ENCODE results near the gene AHNAK.

Gene AHNAK

DNA sequence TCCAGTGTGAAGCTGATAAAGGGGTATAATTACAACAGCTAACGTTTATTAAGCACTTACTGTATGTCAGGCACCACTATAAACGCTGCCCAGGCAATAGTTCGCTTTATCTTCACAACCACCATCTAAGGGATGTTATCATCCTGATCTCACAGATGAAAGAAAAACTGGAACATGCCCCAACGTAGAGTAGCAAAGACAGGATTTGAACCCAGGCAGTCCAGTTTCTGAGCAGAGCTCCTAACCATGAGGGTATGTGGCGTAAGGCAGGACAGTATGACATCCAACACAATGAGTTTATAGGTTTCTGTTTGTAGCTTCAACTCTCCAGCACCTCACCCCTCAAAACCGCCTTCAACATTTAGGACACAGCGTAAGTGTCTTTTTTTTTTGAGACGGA lies 59.5 kb downstream of the AHNAK start:
- H3K4me3 ChIP-seq (ENCODE audit: low read length) = no peak overlapping the region
- no peak for DNase-seq (ENCODE audit: low read depth)
- TF ChIP-seq, protein P1, sequence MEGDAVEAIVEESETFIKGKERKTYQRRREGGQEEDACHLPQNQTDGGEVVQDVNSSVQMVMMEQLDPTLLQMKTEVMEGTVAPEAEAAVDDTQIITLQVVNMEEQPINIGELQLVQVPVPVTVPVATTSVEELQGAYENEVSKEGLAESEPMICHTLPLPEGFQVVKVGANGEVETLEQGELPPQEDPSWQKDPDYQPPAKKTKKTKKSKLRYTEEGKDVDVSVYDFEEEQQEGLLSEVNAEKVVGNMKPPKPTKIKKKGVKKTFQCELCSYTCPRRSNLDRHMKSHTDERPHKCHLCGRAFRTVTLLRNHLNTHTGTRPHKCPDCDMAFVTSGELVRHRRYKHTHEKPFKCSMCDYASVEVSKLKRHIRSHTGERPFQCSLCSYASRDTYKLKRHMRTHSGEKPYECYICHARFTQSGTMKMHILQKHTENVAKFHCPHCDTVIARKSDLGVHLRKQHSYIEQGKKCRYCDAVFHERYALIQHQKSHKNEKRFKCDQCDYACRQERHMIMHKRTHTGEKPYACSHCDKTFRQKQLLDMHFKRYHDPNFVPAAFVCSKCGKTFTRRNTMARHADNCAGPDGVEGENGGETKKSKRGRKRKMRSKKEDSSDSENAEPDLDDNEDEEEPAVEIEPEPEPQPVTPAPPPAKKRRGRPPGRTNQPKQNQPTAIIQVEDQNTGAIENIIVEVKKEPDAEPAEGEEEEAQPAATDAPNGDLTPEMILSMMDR (conservative IDR thresholded peaks at IDR 0.05; ENCODE audit: low read depth, low read length) = no peak

DNA sequence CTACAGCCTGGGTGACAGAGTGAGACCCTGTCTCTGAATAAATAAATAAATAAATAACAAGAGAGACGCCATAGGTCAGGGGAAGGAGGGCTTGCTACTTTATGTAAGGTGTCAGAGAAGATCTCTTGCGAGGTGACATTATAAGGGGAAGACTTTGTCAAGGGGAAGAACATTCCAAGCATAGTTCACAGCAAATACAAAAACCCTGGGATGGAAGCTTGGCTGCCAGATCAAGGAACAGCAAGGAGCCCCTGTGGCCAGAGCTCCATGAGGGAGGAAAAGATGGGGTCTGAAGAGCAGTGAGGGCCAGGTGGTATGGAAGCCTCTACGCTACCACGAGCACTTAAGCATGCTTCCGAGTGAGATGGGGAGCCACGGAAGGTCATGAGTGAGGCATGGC lies 62.3 kb downstream of the AHNAK start:
- no peak for DNase-seq (ENCODE audit: low read depth)
- H3K4me3 ChIP-seq (ENCODE audit: low read length) = no peak overlapping the region
- TF ChIP-seq, protein P1 (conservative IDR thresholded peaks at IDR 0.05; ENCODE audit: low read depth, low read length) = no peak

DNA sequence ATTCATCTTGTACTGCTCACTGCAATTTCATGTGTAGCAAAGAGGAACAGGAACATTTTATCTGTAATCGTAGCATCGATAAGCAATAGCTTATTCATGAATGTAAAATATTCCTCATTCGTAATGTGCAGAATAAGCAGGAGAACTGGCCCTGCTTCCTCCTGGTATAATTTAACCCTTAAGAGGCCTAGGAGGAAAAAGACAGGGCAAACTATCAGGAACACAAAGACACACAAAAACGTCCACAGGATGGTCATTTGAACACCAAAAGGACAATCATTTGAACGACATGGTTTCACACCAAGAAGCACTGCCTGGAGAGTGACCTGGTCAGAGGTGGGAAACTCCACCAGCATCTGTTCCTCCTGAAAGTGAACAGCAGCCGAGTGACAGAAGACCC lies 63.9 kb downstream of the AHNAK start:
- TF ChIP-seq, protein P1 (conservative IDR thresholded peaks at IDR 0.05; ENCODE audit: low read depth, low read length) = no peak
- H3K4me3 ChIP-seq (ENCODE audit: low read length) = no peak overlapping the region

DNA sequence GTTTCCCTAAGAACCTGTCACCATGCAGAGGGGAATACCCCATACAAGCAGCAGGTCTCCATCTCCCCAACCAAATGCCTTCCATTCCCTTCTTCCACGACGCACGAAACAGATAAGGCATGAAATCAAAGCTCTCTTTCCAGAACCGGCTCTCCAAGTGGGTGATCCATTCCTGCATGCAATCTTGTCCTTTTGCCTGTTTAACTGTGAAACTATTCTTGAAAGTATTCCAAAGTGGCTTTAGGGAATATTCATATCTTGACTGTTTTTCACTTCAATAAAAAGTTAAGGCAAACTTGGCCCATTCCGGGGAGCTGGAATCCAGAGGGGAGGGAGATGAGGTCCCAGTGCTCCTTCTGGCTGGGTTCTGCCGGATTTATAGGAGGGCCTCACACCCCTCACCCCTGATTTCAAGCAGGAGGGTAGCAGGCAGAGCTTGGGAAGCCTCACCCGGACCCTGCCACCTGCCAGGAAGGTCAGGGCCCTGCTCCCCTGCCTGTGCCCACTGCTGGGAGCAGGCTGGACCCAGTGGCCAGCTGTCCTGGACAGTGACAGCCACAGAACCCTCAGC lies 66.9 kb downstream of the AHNAK start:
- DNase-seq (ENCODE audit: low read depth) = no peak
- H3K4me3 ChIP-seq (ENCODE audit: low read length) = no peak overlapping the region
- TF ChIP-seq, protein P1 (conservative IDR thresholded peaks at IDR 0.05; ENCODE audit: low read depth, low read length) = no peak

More for the DNA sequence above, 63.9 kb downstream of the AHNAK start:
- no peak for DNase-seq (ENCODE audit: low read depth)

DNA sequence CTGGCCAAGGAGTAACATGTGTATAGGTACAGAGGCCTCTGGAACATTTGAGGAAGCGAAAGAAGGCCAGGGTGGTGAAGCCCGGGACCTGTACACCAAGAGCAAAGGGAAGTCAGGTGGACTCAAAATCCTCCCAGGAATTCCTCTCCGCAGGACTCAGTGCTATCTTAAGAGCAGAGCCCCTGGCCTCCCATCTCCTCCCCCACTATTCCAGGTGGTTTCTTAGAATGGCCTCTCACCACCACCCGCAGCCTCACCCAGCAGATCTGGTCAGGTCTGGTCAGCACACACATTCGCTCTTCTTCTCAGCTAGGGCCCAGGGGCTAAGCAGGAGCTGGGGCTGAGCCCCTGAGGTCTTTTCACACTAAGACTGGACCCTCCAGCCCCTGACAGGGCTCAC lies 68.7 kb downstream of the AHNAK start:
- DNase-seq (ENCODE audit: low read depth) = no peak
- TF ChIP-seq, protein P1 (conservative IDR thresholded peaks at IDR 0.05; ENCODE audit: low read depth, low read length) = no peak
- H3K4me3 ChIP-seq (ENCODE audit: low read length) = no peak overlapping the region

DNA sequence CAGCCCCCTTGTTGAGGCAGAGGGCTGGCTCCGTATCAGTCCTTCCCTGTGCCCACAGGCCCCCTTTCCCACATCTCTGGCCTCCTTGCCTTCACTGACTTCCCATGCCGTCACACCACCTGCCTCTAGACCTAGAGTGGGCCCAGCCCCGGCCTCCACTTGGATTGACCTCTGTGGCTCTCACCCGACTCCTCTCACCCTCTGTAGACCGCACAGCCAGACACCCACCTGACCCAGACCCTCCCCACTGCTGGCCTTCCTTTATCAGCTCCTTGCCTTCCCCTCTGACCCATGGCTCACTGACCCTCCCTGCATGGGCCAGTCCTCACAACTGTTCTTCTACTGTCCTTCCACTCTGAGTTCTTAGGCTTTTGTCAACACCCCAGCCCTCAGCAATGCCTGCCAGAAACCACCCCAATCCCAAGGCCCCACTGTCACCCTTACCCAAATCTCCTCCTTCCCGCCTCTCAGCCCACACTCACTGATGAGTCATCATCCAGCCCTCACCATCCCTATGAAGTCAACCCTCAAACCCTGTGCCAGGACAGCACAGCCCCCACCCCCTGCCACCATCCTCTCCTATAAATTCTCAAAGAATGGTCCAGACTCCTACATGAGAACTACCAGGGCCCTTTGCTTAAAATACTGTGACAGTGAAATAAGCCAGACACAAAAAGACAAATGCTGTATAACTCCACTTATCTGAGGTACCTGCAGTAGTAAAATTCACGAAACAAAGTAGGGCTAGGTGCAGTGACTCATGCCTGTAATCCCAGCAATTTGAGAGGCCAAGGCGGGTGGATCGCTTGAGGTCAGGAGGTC lies 74.3 kb downstream of the AHNAK start:
- DNase-seq (ENCODE audit: low read depth) = no peak
- TF ChIP-seq, protein P1 (conservative IDR thresholded peaks at IDR 0.05; ENCODE audit: low read depth, low read length) = no peak
- no peak overlapping the region for H3K4me3 ChIP-seq (ENCODE audit: low read length)

DNA sequence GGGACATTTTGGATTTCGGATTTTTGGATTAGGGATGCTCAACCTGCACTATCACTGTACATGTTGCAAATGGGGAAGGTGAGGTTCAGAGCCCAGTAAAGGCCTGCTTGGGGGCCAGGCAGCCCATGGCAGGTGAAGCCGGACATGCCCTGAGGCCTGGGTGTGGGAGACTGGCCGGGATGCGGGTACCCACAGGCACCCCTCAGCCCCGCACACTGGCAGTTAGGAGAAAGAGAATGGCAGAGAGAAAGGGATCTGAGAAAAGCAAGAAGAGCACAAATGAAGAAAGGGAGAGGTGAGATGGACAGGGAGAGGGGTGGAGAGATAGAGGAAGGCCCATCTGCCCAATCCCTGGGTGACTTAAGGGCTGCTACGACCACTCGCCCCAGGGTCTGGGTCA lies 75.0 kb downstream of the AHNAK start:
- DNase-seq (ENCODE audit: low read depth) = no peak
- TF ChIP-seq, protein P1 (conservative IDR thresholded peaks at IDR 0.05; ENCODE audit: low read depth, low read length) = no peak
- H3K4me3 ChIP-seq (ENCODE audit: low read length) = no peak overlapping the region

All from retinal pigment epithelial cell (primary cell).